HFF-Myc (cell line): ENCODE results near the gene RAPGEF5.

Experiments
- DNase-seq: peaks from one replicate; pipeline ENCODE4 v3.0.0-alpha.2; 2011; ENCODE audit warnings: low read depth; ENCODE audit errors: extremely low read depth
- H3K4me3 ChIP-seq: replicated peaks from 2 replicates; pipeline ENCODE4 v1.5.1; 2011; ENCODE audit warnings: low read depth, mild to moderate bottlenecking, control low read depth, low read length
- CTCF ChIP-seq: IDR thresholded peaks from 2 replicates; pipeline ENCODE4 v1.5.1; 2012; ENCODE audit warnings: mild to moderate bottlenecking, low read depth, low read length, control low read depth; ENCODE audit errors: missing control alignments

The RAPGEF5 gene

GRCh38 chr7:22330903-22331302 lies 26.1 kb downstream of the RAPGEF5 start:
- no peak for TF ChIP-seq CTCF
- H3K4me3 ChIP-seq = no peak overlapping the region
- no peak for DNase-seq

- DNase-seq = no peak
- no peak for TF ChIP-seq CTCF
- no peak overlapping the region for H3K4me3 ChIP-seq
Observed at GRCh38 chr7:22329816-22330524, 27.0 kb downstream of the RAPGEF5 start.

- H3K4me3 ChIP-seq = no peak overlapping the region
- DNase-seq = no peak
- TF ChIP-seq CTCF = no peak
Observed at GRCh38 chr7:22326181-22326580, 30.8 kb downstream of the RAPGEF5 start.

GRCh38 chr7:22325671-22326070 lies 31.3 kb downstream of the RAPGEF5 start:
- no peak for TF ChIP-seq CTCF
- H3K4me3 ChIP-seq = no peak overlapping the region
- no peak for DNase-seq

GRCh38 chr7:22323714-22324113 lies 33.2 kb downstream of the RAPGEF5 start:
- DNase-seq = no peak
- TF ChIP-seq CTCF = no peak
- H3K4me3 ChIP-seq = no peak overlapping the region

GRCh38 chr7:22320416-22320815 lies 36.5 kb downstream of the RAPGEF5 start:
- no peak for TF ChIP-seq CTCF
- H3K4me3 ChIP-seq = no peak overlapping the region
- no peak for DNase-seq
